ENCODE results near the gene ORC3.
A peak's percentile ranks its signal among the peaks of the same experiment; 100 is the strongest.
"Not testable (repeated sequence)": the region's sequence is repeated elsewhere in the genome, so short reads cannot be mapped to it uniquely, and the experiment has no call there.

ORC3 gene

DNA sequence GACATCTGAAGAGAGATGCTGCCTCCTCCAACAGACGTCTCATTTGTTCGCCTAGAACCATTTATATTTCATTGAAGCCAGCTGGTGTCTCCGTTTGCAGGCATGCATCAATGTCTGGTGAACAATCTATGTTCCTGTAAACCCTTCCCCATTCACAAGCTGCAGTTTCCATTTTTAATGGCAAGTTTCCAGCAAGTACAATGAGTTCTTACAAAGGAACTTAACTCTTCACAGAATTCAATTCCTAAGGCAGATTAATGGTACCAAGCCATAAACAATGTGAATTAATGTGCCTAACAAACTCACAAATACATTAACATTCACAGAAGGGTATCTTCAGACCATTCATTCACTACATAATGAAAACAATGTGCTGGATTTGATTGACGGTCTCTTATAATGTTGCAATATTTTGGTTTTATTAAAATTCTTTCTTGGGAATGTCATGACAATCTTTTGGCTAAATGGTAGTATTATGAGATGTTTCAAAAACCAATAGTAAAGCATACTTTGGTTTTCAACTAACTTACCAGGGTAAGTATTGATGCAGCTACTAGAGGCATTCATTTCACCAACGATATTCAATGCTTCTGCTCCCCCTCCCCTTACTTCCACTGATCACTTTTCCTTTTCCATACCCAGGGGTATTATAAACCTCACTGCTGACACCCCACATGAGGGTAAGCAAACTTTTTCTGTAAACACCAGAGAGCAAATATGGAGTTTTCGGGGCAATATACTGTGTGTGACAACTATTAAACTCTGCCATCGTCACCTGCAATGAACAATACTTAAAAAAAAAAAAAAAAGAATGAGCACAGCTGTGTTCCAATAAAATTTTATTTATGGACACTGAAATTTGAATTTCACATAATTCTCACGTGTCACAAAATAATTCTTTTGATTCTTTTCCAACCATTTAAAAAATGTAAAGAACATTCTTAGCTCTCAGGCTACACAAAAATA, 107.9 kb downstream of the ORC3 start:
- peak; percentile 61 for DNase-seq (ENCODE audit: low spot score)

DNA sequence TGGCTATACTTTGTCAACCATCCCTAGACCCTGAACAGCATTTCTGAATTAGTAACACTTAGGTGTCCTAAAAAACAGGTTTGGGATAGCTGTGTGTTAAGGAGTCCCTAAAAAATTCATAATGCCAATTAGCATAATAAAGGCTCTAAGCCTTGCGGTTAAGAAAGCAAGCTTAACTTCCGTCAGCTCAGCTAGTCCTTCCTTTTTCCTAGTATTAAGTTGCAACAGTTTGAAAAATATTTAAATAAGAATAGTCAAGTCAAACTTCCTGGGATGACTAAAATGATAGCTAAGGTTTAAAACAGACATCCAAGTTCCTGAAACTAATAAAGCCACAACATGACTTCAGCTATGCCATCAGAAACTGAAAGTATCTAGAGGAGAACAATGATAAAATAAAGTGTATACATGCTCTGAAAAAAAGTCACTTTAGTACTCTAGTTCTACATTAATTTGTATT, 108.6 kb downstream of the ORC3 start:
- DNase-seq (ENCODE audit: low spot score): no peak

DNA sequence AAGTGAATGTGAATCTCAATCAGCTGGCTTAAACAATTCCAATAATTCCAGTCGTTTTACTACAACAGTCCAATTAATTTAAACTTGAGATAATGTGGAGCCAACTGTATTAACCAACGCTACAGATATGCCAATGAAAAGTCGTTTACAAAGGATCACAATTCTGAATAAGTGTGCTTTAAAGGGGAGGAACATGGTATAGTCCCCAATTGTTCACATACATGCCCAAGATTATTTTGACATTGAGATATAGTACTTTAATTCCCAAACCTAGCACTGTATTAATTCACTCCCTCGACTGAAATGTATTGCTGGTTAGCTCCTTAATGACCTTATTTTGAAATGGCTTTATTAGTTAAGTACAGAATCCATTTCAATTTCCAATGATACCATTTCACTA, 109.6 kb downstream of the ORC3 start:
- DNase-seq (ENCODE audit: low spot score): no peak

DNA sequence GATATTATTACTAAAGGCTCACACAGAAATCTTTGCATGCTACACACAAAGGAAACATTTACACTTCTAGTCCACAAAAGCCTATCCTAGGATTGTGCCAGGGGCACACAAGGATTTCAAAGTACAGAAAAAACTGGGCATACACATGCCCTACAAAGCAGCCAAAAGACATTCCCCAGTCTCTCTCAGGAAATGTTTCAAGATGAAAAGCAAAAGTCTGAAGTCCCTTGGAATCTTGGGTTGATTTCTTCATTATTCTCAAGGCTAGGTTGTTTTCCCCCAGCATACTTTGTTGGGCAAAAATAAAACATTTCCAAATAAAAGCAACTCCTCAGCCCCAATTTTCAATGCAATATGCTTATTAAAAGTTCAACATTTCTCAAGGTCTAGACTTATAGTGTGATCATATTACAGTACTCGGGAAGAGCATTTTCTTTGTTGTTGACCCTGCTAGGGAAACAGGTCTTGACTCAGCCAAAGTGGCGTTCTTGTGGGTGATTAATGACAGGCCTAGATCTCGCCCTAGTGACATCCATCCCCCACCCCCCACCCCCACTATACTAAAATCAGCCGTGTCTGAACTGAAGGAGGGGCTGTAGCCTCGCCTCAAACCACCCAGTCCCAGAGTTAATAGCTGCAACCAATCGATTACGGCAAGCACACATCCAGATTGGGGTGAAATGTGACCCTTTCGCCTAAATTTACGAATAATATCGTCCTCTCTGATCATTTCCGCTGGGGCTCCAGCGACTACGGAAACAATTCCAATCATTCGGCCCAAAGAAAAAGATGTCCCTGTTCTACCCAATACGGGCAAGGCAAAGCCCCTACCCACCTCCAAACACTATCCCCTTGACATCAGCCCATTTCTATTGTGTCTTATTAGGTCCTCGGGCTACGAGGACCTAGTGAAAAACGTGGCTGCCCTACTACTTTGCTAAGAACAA, 110.7 kb downstream of the ORC3 start:
- DNase-seq (ENCODE audit: low spot score): peak; percentile 44

DNA sequence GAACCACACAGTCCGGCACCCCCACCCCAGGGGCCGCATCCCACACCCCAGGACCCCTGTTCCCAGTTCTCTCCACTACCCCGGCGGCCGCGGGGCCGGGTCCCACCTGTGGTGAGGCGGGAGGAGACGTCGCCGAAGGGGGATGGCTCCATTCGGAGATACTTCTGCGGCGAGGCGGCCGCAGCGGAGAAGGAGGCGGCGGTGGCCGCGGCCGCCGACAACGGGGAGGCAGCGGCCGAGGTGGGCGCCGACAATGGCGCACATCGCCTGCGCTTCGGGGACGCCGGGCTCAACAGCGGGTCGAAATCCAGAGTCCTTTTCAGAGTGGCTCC, 111.4 kb downstream of the ORC3 start:
- DNase-seq (ENCODE audit: low spot score): no peak

DNA sequence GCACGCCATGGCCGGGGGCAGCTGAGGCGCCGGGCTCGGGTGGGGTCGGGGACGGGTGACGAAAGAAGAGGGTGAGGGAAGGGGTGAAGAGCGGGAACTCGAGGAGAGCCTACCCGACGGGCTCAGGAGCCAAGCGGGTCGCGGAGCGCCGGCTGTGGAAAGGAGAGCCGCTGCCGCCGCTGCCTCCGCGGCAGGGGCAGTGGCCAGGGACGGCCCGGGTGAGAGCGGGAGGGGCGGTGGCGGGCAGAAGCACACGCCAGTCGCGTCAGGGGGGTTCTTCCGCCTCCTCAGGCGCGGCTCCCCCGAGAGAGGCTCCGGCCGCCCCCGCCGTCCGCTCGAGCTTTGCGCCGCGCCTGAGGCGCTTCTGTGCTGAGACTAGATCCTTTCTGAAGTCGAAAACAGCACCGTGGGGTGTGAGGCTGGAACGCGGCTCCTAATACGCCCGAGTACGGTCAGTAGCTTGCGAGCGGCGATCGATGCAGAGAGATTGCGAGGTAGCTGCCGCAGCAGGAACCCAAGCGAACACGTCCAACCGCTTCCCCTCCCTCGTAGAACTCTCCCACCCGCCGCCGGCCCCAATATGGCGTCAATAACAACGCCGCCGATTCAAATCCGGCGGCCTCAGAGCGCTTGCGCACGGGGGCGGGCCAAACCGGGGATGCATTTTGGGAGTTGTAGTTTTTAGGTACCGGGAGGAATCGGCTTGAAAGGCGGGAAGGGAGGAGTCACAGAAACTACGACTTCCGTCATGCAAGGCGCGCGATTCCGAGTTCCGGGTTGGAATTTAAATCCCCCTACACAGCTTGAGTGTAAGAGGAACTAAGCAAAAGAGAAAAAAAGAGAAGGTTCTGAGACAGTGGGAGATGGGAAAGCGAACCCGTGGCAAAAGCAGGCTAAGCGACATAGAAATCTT, 112.0 kb downstream of the ORC3 start, which contains the start of gene AKIRIN2:
Gene AKIRIN2, minus strand, starts transcription at position 558 of the 913 bp plus-strand sequence. Its CDS starts 549 bp downstream, at position 9.
- peak; percentile 94 for DNase-seq (ENCODE audit: low spot score)

DNA sequence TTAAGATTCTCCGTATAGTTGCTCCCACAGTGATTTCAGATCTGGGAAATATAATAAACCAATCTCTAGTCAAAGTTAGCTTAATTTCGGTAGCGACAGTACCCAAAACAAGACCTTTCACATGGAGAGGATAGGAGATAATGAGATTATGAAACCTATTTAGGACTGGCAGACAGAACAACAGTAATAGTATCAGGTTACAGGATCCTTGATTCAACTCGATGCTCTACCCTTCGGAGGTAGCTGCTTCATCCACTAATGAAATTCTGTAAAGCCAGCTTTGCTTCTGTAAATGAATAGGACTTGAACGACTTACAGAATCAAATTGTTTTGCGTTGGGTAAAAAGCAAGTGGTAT, 112.6 kb downstream of the ORC3 start:
- DNase-seq (ENCODE audit: low spot score): peak; percentile 36

DNA sequence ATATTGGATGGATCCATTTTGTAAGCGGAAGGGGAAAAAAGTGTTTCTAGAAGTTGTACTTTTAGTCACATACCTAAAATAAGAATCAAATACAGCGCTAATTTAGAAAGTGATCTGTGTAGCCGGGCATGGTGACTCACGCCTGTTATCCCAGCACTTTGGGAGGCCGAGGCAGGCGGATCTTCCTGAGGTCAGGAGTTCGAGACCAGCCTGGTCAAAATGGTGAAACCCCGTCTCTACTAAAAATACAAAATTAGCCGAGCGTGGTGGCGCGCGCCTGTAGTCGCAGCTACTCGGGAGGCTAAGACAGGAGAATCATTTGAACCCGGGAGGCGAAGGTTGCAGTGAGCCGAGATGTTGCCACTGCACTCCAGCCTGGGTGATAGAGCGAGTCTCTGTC, 113.1 kb downstream of the ORC3 start:
- DNase-seq (ENCODE audit: low spot score): not testable (repeated sequence)

DNA sequence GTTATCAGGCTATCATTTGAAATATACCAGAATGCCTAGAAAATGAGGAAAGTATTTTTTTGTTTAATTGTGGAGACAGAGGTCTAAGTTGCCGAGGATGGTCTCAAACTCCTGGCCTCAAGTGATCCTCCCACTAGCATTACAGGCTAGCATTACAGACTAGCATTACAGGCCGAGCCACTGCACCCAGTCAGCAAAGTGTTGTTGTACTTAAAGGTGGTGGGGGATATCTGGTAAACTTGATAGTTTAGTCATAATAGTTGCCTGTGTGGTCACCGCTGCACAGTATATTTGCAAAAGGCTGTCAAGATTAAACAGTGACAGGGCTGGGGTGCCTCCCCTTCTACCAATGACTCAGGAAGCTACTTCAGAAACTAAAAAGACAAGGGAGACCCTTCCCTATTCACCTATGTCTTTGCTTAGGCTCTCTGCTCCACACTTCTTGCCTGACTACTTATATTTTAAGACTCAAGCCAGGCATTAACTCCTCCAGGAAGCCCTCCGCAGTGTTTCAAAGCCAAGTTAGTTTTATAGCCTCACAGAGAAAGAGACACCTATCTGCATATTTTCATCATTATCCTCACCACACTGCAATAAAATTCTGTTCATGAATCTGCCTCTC, 115.2 kb downstream of the ORC3 start:
- no peak for DNase-seq (ENCODE audit: low spot score)

DNA sequence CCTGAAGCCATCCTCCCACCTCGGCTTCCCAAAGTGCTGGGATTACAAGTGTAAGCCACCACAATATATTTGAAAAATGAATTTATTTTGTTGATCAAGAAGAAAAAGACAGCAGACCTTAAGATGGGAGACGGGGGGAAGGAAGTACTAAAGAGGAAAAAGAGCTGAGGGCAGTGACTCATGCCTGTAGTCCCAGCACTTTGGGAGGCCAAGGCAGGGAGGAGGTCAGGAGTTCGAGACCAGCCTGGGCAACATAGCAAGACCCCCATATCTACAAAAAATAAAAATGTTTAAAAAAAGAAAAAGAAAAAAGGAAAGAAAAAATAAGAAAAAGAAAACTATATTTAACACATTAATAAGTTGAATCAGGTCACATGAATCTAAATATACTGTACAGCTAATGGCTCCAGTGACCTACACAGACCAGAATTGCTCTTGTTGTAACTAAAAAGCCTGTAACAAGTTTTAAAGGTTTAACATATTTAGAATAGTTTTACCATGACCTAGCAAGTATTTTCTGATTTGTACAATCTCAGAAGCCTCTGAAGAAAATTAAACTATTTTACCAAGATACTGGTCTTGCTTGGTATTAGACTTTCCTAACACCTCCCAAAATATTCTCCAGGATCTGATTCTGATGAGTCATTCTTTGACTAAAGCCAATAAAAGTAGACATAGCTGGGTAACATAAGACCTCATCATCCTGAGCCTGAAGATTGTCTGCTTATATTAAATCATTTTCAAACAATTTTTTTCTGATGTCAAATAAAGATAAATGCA, 116.4 kb downstream of the ORC3 start:
- DNase-seq (ENCODE audit: low spot score): peak; percentile 74

DNA sequence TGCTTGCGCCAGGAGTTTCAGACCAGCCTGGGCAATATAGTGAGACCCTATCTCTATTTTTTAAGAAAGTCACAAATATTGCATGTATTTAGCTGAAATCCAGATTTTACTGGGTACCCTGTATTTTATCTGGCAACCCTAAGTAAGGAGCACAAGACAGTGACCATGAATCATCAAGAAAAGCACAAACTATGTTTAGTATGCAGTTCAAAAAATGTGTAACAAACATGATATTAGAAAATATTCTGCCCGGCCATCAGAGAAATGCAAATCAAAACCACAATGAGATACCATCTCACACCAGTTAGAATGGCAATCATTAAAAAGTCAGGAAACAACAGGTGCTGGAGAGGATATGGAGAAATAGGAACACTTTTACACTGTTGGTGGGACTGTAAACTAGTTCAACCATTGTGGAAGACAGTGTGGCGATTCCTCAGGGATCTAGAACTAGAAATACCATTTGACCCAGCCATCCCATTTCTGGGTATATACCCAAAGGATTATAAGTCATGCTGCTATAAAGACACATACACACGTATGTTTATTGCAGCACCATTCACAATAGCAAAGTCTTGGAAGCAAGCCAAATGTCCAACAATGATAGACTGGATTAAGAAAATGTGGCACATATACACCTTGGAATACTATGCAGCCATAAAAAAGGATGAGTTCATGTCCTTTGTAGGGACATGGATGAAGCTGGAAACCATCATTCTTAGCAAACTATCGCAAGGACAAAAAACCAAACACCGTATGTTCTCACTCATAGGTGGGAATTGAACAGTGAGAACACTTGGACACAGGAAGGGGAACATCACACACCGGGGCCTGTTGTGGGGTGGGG, 118.9 kb downstream of the ORC3 start:
- DNase-seq (ENCODE audit: low spot score): not testable (repeated sequence)

DNA sequence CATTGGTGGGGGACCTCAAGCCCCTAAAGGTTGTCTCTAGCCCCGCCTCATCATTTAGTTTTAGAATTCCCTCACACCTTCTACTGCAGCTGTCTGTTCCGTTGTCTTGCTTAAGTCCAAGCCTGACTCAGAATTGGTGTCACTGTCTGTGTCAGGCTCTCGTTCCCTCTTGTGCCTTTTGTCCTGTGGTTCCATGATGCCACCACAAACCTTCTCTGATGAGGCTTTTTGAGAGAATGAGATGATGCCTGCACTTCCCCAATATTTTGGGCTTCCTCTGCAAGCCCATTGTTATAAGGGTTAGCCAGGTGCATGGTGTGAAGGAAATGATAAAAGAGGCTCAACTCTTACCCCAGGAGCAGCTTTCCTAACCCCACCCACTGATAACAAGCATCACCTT, 120.2 kb downstream of the ORC3 start:
- no peak for DNase-seq (ENCODE audit: low spot score)

DNA sequence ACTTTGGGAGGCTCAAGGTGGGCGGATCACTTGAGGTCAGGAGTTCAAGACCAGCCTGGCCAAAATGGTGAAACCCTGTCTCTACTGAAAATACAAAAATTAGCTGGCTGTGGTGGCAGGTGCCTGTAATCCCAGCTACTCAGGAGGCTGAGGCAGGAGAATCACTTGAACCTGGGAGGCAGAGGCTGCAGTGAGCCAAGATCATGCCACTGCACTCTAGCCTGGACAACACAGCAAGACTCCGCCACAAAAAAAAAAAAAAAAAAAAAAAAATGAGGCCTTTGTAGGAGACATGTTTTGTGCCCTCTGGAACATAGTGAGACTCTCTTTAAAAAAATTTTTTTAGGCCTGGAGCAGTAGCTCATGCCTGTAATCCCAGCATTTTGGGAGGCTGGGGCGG, 122.8 kb downstream of the ORC3 start:
- DNase-seq (ENCODE audit: low spot score): not testable (repeated sequence)

DNA sequence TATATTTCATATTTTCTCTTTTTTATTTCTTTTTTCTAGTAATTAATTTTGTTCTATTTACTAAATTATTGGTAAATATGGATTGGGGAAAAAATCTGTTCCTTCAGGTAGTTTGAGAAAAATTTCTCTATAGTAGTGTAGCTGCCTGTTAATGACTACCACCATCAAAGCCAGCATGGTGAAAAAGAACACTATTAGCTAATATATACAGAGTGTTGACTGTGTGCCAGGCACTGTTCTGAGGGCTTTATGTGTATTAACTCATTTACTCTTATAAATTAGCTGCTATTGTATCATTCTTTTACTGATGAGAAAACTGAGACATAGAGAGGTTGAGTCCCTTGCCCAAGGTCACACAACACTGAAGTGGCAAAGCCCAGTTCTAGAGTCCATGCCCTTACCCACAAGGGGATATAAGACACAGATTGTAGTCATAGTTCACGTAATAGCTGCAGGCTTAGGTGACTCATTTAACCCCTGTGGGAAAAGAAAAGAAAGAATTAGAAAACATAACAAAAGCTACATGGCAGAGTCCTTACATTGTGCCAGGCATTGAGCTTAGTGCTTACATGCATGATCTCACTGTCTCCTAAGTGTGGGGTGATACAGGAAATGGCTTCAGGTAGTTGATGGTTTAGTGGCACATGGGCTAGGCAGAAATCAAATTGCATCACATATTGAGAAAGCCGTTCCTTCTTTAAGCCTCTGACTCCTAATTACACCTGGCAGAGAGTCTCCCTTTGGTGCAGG, 124.3 kb downstream of the ORC3 start:
- DNase-seq (ENCODE audit: low spot score): no peak
